ENCODE results near the gene POMC.

Gene POMC

DNA sequence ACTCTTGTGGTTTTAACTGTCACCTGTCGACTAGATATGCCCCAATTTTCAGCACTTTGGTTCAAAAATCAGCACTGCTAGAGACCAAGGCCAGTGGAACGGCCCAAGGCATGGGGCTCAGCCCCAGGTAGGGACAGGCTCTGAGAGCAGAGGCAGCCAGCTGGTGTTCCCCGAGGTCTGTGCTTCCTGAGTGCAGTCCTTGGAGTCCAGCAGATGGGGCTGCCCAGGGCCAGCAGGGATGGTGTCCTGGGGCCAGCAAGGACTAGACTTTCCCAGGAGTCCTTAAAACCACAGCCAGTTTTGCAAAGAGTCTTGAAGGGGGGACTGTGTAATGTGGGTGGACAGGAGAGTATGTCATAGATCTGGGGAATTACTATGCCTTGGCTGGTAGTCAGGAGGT, 56.3 kb downstream of the POMC start:
- Histone ChIP-seq H3K79me1 (ENCODE audit: low read length) (no peaks in the 10 kb centered on the region), H3K36me3 (ENCODE audit: control insufficient read depth, insufficient read depth, low read length) (no peaks in the 10 kb centered on the region), H3K56ac (ENCODE audit: low read length) (no peak overlapping the region), H3K27me3 (ENCODE audit: insufficient read depth, low read length, poor library complexity) (no peaks in the 10 kb centered on the region), H3K4me1 (ENCODE audit: control insufficient read depth, low read depth, low read length) (no peaks in the 10 kb centered on the region), H3K79me2 (ENCODE audit: control insufficient read depth, insufficient read depth, low read length) (no peaks in the 10 kb centered on the region), H3K4me3 (ENCODE audit: low read length) (no peak overlapping the region), H4K8ac (ENCODE audit: low read depth, low read length) (no peak overlapping the region), H2AK5ac (ENCODE audit: low read length) (no peak overlapping the region), H2BK5ac (ENCODE audit: low read length) (no peak overlapping the region), H2BK120ac (ENCODE audit: low read depth, low read length) (no peak overlapping the region), H3K4ac (ENCODE audit: low read depth, low read length) (no peak overlapping the region), H3K23ac (ENCODE audit: low read length) (no peak overlapping the region), H4K5ac (ENCODE audit: low read length) (no peak overlapping the region), H3K9ac (ENCODE audit: low read length) (no peak overlapping the region), H3K27ac (ENCODE audit: low read depth, low read length) (no peak overlapping the region), H3K18ac (ENCODE audit: low read length) (no peak overlapping the region), H2BK15ac (replicated peaks; ENCODE audit: low read depth) (no peak overlapping the region), H3K4me2 (ENCODE audit: low read length) (no peak overlapping the region)
- WGBS (ENCODE audit: extremely low coverage, insufficient coverage, low lambda C conversion rate): no CpG with 5 or more reads among the region's 3 CpGs
- no peak for DNase-seq
